MV-4-11 (cell line): ENCODE data around the gene LUZP1.
A peak's percentile ranks its signal among the peaks of the same experiment; 100 is the strongest.
"Not testable (repeated sequence)": the region's sequence is repeated elsewhere in the genome, so short reads cannot be mapped to it uniquely, and the experiment has no call there.

Experiments used
- DNase-seq: peaks from one replicate; lab custom pipeline; 2025; lab: John Stamatoyannopoulos, UW

Gene LUZP1

DNA sequence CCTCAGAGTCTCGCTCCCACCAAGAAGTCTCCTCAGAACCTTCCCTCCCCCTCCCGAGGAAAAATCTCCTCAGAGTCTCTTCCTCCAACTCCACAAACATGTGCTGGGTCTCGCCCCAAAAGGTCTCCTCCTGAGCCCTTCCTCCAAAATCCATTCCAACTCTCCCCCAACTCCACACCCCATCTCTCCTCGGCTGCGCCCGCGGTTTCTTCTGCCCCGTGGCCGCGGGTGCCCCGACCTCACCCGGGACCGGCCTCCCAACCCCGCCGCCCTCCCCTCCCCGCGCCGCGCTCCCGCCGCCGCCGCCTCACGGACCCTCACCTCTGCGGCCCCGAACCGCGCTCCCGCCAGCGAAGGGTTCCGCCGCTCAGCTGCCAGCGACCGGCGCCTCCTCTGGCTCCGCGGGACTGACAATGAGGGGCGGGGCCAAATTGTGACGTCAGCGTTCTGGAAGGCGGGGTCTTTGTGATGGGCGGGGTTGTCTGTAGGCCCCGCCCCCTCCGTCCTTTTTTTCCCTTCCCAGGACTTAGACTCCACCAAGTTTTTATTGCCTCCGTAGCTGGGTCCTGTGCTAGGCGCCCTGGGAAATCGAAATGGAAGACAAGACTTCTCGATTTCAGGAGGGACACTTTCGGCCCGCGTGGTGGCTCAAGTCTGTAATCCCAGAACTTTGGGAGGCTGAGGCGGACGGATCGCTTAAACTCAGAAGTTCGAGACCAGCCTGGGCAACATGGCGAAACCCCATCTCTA is at the start of gene LUZP1:
LUZP1 (minus strand) TSS at position 412 of the 750 bp plus-strand sequence.
- DNase-seq: peak; percentile 58

GRCh38 chr1:23217421-23218115 is 48.9 kb upstream of the LUZP1 start, which contains the start of gene HTR1D:
HTR1D (minus strand) TSS chr1:23217502; CDS start chr1:23194219, 23,283 bp downstream.
- no peak for DNase-seq

DNA sequence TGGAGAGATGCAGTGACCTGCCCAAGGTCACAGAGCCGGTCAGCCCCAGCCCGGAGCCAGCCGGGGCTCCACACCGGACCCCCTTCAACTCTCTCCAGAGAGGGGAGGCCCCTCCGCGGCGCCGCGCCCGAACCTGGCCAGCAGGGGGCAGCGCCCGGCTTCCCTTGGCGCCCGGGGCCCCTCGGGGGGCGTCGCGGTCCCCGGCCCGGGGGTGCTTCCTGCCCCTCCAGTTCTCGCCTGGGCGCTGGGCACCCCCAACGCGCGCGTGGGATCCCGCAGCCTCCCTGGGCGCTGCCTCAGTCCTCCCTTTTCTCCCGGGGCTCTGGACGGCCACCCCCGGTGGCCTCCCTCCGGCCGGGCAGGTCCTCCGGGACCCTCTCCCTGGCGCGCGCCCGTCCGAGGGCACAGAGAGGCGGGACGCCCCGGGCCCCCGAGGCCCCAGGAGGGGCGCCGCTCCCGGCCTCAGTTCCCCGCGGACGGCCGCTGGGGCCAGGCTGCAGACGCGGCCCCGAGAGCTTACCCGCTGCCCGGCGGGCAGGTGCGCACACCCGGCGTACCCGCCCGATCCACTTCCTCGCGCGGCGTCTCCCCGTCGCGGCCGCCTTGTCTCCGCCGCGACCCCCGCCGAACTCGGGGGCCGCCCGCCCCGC is 48.2 kb upstream of the LUZP1 start:
- no peak for DNase-seq

- DNase-seq: no peak
Observed at GRCh38 chr1:23215751-23216449, 47.2 kb upstream of the LUZP1 start.

DNA sequence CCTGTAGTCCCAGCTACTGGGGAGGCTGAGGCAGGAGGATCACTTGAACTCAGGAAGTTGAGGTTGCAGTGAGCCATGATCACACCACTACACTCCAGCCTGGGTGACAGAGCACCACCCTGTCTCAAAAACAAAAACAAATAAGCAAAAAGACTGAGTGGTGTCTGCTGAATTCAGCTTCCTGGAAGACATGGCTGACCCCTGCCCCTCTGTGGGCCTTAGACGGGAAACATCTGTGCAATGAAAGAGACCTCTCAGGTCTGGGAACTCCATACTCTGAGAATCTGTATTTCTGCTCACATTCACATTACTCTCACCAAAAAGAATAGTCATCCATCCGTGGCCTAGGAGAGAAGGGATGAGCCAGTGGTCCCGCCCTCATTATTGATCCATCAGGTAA is 46.6 kb upstream of the LUZP1 start:
- DNase-seq: no peak

- no peak for DNase-seq
Observed at GRCh38 chr1:23214640-23215039, 46.0 kb upstream of the LUZP1 start.

- no peak for DNase-seq
Observed at GRCh38 chr1:23211955-23212354, 43.3 kb upstream of the LUZP1 start.

GRCh38 chr1:23210963-23211362 is 42.3 kb upstream of the LUZP1 start:
- DNase-seq: no peak

DNA sequence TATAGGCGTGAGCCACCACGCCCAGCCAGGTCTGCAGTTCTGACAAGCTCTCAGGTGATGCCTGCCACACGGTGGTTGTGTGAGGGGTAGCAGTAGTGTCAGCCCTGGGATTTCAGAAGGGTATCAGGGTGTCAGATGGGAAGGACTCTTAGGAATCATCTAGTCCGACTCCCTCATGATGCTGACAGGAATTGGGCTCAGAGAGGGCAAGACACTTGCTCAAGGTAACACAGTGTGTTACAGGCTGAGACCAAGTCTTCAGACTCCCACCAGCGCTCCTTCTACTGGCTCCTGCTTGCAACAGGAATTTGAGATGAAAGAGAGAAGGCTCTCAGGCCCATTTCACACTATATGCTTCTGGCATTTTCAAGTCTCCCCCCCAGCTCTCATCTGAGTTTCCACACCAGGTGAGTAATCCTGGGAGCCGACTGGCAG is 41.7 kb upstream of the LUZP1 start:
- no peak for DNase-seq

GRCh38 chr1:23209770-23210169 is 41.1 kb upstream of the LUZP1 start:
- DNase-seq: no peak

DNA sequence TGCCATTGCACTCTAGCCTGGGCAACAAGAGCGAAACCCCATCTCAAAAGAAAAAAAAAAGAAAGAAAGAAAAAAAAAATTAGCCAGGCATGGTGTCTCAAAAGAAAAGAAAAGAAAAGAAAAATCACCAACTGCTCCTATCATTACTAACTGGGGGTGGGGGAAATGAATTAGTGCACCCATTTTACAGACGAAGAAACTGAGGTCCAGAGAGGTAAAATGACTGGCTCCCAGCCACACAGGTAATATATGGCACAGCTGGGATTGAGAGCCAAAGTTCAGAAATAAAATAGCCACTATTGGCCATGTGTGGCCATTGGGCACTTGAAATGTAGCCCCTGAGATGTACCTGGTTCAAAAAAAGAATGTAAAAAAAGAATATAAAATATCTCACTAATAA is 39.9 kb upstream of the LUZP1 start:
- DNase-seq: no peak

DNA sequence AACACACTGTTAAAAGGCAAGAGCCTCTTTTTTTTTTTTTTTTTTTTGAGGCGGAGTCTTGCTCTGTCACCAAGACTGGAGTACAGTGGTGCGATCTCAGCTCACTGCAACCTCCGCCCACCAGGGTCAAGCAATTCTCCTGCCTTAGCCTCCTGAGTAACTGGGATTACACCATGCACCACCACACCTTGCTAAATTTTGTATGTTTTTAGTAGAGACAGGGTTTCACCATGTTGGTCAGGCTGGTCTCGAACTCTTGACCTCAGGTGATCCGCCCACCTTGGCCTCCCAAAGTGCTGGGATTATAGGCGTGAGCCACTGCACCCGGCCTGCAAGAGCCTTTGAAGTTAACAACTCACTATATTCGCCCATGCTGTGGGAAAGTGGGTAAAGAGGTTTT is 39.1 kb upstream of the LUZP1 start:
- DNase-seq: not testable (repeated sequence)

- no peak for DNase-seq
Observed at GRCh38 chr1:23202263-23202749, 33.6 kb upstream of the LUZP1 start.

DNA sequence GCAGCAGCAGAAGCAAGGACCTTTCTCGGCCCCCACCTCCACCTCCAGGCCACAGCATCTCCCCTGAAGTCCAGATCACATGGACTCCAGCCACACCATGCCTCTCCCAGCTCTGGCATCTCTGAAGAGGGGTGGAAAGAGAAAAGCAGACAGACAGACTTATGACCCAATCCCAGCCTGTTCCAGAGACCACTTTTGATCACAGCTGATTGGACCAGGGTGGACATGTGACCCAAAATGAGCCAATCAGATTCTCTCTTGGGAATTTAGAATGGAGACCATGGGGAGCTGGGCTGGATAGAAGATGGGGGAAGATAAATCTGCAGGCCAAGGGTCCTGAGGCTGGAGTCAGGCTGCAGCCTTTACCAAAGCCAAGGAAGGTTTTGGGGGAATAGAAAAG is 32.2 kb upstream of the LUZP1 start:
- DNase-seq: no peak

GRCh38 chr1:23198373-23198772 is 29.7 kb upstream of the LUZP1 start:
- DNase-seq: no peak

GRCh38 chr1:23196627-23197328 is 28.1 kb upstream of the LUZP1 start:
- DNase-seq: no peak

DNA sequence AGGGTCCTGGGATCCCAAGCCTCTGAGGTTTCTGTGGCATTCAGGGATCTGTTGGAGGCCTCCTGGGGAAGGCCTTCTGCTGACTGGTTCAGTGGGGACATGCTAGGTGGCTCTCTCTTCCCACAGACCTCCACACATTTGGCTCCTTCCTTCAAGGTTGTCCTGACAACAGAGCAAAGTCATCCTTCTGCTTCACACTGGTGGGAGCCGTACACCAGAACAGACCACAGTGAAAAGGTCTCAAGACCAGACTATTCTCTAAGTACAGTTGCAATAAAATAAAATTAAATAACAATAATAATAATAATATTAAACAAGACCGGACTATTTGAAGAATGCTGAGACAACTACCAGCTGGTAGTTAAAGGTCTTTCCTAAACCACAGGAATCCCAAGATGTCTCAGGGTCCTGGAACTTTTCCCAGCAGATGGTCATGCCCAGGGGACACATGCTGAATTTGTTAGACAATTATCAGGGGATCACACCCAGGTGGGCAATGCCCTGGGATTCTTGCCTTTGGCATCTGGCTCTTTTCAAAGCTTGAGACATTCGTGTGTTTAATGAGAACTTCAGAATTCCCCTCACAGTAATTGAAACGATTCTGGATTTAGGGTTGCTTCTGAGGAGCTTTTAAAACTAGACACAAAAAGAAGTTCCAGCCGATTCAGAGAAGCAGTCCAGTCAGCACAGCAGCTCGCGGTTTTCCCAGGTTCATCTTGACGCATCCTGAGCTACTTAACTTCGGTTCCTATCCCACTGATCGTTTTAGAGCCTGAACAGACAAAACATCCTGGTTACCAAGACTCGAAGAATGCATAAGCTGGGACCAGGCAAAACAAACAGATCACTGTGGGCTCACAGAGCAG is 25.7 kb upstream of the LUZP1 start:
- DNase-seq: no peak

DNA sequence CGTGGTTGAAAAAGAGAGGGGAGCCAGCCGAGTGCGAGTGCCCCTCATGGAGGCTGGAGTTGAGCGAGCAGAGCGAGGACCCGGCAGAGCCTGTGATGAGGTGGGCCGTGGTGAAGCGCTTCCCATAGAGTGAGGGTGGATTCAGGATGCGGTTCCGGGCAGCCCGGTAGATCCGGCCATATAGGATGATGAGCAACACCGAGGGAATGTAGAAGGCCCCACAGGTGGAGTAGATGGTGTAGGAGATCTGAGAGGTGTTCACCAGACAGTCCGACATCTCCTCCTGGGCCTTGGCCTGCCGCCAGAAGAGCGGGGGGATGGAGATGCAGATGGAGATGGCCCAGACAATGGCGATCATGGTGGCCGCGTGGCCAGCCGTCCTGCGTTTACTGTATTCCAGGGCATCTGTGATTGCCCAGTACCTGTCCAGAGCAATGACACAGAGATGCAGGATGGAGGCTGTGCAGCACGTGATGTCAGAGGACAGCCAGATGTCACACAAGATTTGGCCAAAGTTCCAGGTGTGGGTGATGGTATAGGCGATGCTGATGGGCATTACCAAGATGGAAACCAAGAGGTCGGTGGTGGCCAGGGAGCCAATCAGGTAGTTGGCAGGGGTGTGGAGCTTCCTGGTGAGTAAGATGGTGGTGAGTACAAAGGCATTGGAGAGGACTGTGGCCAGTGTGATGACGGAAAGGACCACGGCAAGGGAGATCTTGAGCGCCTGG is 24.9 kb upstream of the LUZP1 start:
- DNase-seq: no peak

- DNase-seq: no peak
Observed at GRCh38 chr1:23191199-23191598, 22.5 kb upstream of the LUZP1 start.

- peak; percentile 81 for DNase-seq
Observed at GRCh38 chr1:23188936-23189452, 20.3 kb upstream of the LUZP1 start.
